NCI-H2029 treated with DMSO at 0.1 percent for 48 hours (cell line): Measurements from ENCODE around the gene ZNF865.

Experiments used
- DNase-seq: peaks from one replicate; lab custom pipeline; 2025; lab: John Stamatoyannopoulos, UW

ZNF865 gene

GRCh38 chr19:55659822-55660221 lies 54.4 kb downstream of the ZNF865 start:
- DNase-seq: no peak

- no peak for DNase-seq
Measured at GRCh38 chr19:55660404-55660803, 55.0 kb downstream of the ZNF865 start.

- no peak for DNase-seq
Measured at GRCh38 chr19:55660991-55661390, 55.5 kb downstream of the ZNF865 start.

- DNase-seq: no peak
Measured at GRCh38 chr19:55661826-55662225, 56.4 kb downstream of the ZNF865 start.

- no peak for DNase-seq
Measured at GRCh38 chr19:55663846-55664536, 58.5 kb downstream of the ZNF865 start.

GRCh38 chr19:55666343-55667005 lies 61.0 kb downstream of the ZNF865 start:
- no peak for DNase-seq
